ENCODE measurements around the gene HECTD4.
"Not testable (repeated sequence)": the region's sequence is repeated elsewhere in the genome, so short reads cannot be mapped to it uniquely, and the experiment has no call there.

Gene HECTD4

DNA sequence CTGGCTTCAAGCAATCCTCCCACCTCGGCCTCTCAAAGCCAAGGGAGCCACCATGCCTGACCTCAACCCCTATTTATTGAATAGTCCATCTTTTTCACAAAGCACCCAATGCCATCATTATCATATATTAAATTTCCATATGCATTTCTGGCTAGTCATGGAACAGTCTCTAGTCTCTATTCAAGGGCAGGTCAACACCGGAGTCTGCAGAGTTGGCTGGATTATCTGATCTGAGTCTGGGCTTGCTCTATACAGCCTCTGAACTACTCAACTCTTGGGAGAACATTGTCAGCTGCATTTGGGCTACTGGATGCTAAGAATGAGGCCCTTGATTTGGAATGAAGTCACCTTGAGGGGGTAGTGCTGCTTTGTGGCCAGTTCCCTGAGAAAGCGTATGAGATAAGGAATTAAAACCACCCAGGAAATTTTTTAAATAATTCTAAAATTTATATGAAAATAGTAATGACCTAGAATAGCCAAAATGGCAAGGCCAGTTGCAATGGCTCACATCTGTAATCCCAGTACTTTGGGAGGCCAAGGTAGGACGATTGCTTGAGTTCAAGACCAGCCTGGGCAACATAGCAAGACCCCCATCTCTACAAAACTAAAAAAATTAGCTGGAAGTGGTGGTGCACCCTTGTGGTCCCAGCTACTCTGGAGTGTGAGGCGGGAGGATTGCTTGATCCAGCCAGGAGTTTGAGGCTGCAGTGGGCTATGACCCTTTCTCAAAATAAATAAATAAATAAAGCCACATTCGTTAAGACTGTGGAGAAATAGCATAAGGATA, 266.8 kb downstream of the HECTD4 start:
- Histone ChIP-seq H3K9ac (ENCODE audit: low read depth, low read length) (no peak overlapping the region), H3K36me3 (ENCODE audit: insufficient read depth, low read length) (no peaks in the 10 kb centered on the region), H3K4me1 (ENCODE audit: insufficient read depth, low read length) (peaks cover 19% of the 10 kb centered on the region)

DNA sequence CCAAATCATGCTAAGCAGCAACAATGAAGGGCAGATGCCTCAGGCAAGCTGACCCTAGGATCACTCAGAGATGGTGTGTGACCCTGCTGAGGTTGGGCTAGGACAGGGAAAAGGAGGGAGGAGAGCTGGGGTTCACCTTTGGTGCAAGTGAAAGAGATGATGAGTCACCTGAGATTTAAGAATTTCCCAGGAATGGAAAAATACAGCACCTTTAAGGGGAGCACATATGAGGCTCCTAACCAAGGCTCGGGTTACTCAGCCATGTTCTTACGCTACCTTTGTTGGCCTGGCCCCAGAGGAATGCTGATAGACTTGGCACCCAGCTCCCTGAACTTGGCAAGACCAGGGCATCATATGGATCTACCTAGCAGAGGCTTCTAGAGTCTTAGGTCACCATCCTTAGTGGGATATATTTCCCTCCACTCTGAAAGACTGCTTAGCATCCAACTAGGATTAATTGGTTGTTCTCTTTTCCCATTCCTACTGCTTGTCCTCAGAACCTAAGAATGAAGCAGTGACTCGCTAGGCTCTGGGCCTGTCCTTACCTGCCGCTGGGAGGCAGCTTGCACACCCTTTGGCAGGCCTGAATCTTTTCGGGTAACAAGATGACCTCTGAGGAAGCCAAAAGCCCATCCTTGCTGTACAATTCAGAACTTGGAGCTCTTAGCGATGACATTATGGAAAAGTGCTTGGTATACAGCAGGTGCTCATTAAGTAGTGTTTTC, 269.7 kb downstream of the HECTD4 start:
- H3K36me3 ChIP-seq (ENCODE audit: insufficient read depth, low read length): no peaks in the 10 kb centered on the region
- H3K9ac ChIP-seq (ENCODE audit: low read depth, low read length): no peak overlapping the region
- peaks cover 19% of the 10 kb centered on the region for H3K4me1 ChIP-seq (ENCODE audit: insufficient read depth, low read length)
- H3K9me3 ChIP-seq (ENCODE audit: control insufficient read depth, insufficient read depth, low read length): no peaks in the 10 kb centered on the region

More for the DNA sequence above, 266.8 kb downstream of the HECTD4 start:
- no peaks in the 10 kb centered on the region for H3K9me3 ChIP-seq (ENCODE audit: control insufficient read depth, insufficient read depth, low read length)

DNA sequence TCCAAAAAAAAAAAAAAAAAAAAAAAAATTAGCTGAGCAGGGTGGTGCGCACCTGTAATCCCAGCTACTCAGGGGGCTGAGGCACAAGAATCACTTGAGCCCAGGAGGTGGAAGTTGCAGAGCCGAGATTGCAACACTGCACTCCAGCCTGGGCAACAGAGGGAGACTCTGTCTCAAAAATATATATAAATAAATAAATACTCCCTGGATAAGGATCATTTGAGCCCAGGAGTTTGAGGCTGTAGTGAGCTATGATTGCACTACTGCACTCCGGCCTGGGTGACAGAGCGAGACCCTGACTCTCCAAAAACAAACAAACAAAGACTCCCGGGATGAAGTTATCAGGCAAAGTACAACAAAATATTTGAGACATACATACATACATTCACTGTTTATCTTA, 270.3 kb downstream of the HECTD4 start:
- Histone ChIP-seq H3K9ac (ENCODE audit: low read depth, low read length) (no peak overlapping the region), H3K9me3 (ENCODE audit: control insufficient read depth, insufficient read depth, low read length) (no peaks in the 10 kb centered on the region), H3K4me1 (ENCODE audit: insufficient read depth, low read length) (peaks cover 22% of the 10 kb centered on the region), H3K36me3 (ENCODE audit: insufficient read depth, low read length) (no peaks in the 10 kb centered on the region)

DNA sequence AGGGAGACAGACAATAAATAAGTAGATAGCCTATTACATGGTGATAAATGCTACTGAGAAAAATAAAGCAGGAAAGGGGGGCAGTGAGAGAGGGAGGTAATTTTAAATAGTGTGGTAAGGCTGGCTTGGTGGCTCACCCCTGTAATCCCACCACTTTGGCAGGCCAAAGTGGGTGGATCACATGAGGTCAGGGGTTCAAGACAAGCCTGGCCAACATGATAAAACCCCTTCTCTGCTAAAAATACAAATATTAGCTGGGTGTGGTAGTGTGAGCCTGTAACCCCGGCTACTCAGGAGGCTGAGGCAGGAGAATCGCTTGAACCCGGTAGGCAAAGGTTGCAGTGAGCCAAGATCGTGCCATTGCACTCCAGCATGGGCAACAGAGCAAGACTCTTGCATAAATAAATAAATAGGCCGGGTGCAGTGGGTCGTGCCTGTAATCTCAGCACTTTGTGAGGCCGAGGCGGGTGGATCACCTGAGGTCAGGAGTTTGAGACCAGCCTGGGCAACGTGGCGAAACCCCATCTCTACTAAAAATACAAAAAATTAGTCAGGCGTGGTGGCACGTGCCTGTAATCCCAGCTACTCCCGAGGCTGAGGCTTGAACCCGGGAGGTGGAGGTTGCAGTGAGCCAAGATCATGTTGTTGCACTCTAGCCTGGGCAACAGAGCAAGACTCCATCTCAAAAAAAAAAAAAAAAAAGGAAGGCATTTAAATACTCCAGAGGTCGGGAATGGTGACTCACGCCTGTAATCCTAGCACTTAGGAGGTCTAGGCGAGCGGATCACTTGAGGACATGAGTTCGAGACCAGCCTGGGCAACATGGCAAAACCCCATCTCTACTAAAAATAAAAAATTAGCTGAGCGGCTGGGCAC, 271.2 kb downstream of the HECTD4 start:
- H3K9me3 ChIP-seq (ENCODE audit: control insufficient read depth, insufficient read depth, low read length); H3K9ac ChIP-seq (ENCODE audit: low read depth, low read length); H3K36me3 ChIP-seq (ENCODE audit: insufficient read depth, low read length): not testable (repeated sequence)
- peaks cover 26% of the 10 kb centered on the region for H3K4me1 ChIP-seq (ENCODE audit: insufficient read depth, low read length)
